Stomach (tissue), 4 donors: ENCODE data around the gene C1orf122.

ENCODE experiments used
- EP300 ChIP-seq: sonication (generic); formaldehyde crosslinking; IDR thresholded peaks from one replicate; pipeline ENCODE4 v1.6.1; 2017; ENCODE audit warnings: antibody characterized with exemption
- POLR2A ChIP-seq, 4 donors: fragments of 450-650 bp; IDR thresholded peaks; one replicate each; pipeline ENCODE4 v1.6.1; 2016; ENCODE audit warnings: antibody characterized with exemption in 4 of 4, control low read depth in 2 of 4, mild to moderate bottlenecking in 1 of 4, moderate library complexity in 1 of 4
- POLR2AphosphoS5 ChIP-seq, 3 donors: sonication (generic); formaldehyde crosslinking; IDR thresholded peaks; one replicate each; pipeline ENCODE4 v1.6.1; 2016; ENCODE audit warnings: antibody characterized with exemption in 3 of 3
- TF ChIP-seq, protein P1 (sequence below), 7 experiments: fragments of 450-650 bp in 4 of 7; fragments of 200-600 bp in 3 of 7; sonication (generic) in 3 of 7; IDR thresholded peaks; one replicate each; pipeline ENCODE4 v1.5.1; 2016 to 2019; ENCODE audit warnings: antibody characterized with exemption in 7 of 7, control low read depth in 2 of 7, mild to moderate bottlenecking in 1 of 7

- TF ChIP-seq, protein P1, sequence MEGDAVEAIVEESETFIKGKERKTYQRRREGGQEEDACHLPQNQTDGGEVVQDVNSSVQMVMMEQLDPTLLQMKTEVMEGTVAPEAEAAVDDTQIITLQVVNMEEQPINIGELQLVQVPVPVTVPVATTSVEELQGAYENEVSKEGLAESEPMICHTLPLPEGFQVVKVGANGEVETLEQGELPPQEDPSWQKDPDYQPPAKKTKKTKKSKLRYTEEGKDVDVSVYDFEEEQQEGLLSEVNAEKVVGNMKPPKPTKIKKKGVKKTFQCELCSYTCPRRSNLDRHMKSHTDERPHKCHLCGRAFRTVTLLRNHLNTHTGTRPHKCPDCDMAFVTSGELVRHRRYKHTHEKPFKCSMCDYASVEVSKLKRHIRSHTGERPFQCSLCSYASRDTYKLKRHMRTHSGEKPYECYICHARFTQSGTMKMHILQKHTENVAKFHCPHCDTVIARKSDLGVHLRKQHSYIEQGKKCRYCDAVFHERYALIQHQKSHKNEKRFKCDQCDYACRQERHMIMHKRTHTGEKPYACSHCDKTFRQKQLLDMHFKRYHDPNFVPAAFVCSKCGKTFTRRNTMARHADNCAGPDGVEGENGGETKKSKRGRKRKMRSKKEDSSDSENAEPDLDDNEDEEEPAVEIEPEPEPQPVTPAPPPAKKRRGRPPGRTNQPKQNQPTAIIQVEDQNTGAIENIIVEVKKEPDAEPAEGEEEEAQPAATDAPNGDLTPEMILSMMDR (IDR thresholded peaks at IDR 0.05), result no peak
- TF ChIP-seq POLR2AphosphoS5 (IDR thresholded peaks at IDR 0.05) (no peak), POLR2A (IDR thresholded peaks at IDR 0.05) (no peak), EP300 (no peak)
Measured at GRCh38 chr1:37824001-37824400, 16.4 kb downstream of the C1orf122 start.
